ENCODE data around the gene KLK13. TPM values are rescaled to one million over a fixed set of nuclear protein-coding genes. Genes with fewer than 3 reads are reported as not detected.

Gene KLK13
- total and polyA plus RNA-seq, 4 donors = 0.36 TPM; not detected in 3

DNA sequence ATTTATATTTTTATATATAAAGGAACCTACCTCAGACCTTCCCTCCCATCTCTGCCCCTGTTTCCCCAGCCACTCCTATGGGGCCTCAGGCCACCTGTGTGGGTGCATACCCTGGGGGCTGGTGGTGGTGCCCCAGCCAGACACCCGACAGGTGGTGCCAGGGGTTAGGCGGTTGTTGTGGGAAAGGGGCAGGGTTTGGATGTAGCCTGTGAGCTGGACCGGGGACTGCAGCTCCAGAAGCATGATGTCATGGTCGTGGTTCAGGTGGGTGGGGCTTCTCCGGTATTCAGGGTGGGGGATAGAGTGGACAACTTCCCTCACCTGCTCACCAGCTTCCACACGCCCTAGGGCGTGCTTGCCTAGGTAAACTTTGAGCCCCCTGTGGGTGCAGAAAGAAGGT, 5.2 kb downstream of the KLK13 start:
- 71 to 74% methylated on average over 7 of the region's 7 CpGs for WGBS, 2 donors
- no peak for ATAC-seq (ENCODE audit: low FRiP score)
- intact Hi-C loops (cut with DNase I) = no loop called here
- DNase-seq = no peak
- H3K36me3 ChIP-seq (ENCODE audit: control insufficient read depth in 1 of 2, insufficient read depth in 2 of 2, low read length in 1 of 2) = no peaks in the 10 kb centered on the region
- no peaks in the 10 kb centered on the region for H3K27me3 ChIP-seq (ENCODE audit: control insufficient read depth in 1 of 2, insufficient read depth in 2 of 2, low read length in 1 of 2)
- H3K4me1 ChIP-seq (ENCODE audit: control insufficient read depth in 1 of 2, insufficient read depth in 2 of 2, low read length in 2 of 2) = no peaks in the 10 kb centered on the region
- H3K9me3 ChIP-seq (ENCODE audit: control insufficient read depth, low read length) = no peaks in the 10 kb centered on the region
- H3K27ac ChIP-seq (ENCODE audit: low read depth in 1 of 2, low read length in 2 of 2) = no peak overlapping the region
- no peak overlapping the region for H3K4me3 ChIP-seq (ENCODE audit: low read length in 2 of 2)

DNA sequence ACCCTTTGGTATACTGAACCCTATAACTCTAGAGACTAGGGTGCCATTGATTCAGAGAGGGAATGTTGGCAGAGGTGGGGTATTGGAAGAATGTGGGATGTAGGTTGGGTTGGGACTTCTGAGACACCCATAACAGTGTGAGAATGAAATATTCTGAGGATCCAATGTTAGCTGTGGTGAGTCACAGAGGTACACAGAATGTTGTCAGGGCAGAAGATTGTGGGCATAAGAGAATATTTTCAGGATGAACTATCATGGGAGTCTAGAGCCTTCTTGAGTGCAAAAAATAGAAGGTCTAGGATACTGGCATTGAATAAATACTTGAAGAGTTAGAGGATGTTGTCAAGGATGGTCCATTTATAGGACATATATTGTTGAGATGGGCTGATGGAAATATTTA, 9.0 kb downstream of the KLK13 start:
- no peaks in the 10 kb centered on the region for H3K36me3 ChIP-seq (ENCODE audit: control insufficient read depth in 1 of 2, insufficient read depth in 2 of 2, low read length in 1 of 2)
- H3K27ac ChIP-seq (ENCODE audit: low read depth in 1 of 2, low read length in 2 of 2) = no peak overlapping the region
- no peaks in the 10 kb centered on the region for H3K4me1 ChIP-seq (ENCODE audit: control insufficient read depth in 1 of 2, insufficient read depth in 2 of 2, low read length in 2 of 2)
- DNase-seq (no peak), ATAC-seq (ENCODE audit: low FRiP score) (no peak)
- H3K4me3 ChIP-seq (ENCODE audit: low read length in 2 of 2) = no peak overlapping the region
- no peaks in the 10 kb centered on the region for H3K27me3 ChIP-seq (ENCODE audit: control insufficient read depth in 1 of 2, insufficient read depth in 2 of 2, low read length in 1 of 2)
- no peaks in the 10 kb centered on the region for H3K9me3 ChIP-seq (ENCODE audit: control insufficient read depth, low read length)
- intact Hi-C loops (cut with DNase I) = no loop called here

DNA sequence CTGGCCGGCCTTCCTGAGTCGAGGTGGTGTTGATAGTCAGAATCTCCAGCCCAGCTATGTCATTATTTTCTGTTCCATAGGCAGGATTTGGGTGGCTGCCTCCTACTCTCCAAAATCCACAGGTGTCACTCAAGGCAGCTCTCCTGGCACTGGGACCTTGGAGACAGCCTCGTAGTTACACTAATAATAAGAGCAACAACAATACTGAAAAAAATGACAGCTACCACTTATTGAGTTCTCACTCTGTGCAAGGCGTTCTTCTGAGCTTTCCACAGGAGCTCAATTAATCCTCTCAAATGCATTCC, 17.9 kb downstream of the KLK13 start:
- WGBS, 2 donors = 2 to 3% methylated on average over 4 of the region's 4 CpGs
- intact Hi-C loops (cut with DNase I) = no loop called here

DNA sequence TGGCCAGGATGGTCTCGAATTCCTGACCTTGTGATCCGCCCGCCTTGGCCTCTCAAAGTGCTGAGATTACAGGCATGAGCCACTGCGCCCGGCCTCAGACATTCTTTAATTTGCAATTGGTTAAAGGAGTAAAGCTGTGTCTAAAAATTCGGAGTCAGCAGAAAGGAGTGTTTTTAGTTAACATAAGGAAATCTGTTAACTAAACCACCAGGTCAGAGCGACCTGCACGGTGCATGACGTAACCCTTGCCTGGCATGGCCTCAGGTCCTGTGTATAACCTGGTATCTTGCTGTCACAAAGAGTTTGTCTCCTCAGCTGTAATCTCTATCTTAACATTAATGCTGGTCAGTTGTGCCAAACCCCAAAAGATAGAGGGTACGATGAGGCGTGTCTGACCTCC, 20.6 kb downstream of the KLK13 start:
- H3K27ac ChIP-seq (ENCODE audit: low read depth in 1 of 2, low read length in 2 of 2) = no peak overlapping the region
- intact Hi-C loops (cut with DNase I) = no loop called here
- H3K4me3 ChIP-seq (ENCODE audit: low read length in 2 of 2) = no peak overlapping the region
- H3K9me3 ChIP-seq (ENCODE audit: control insufficient read depth, low read length) = no peaks in the 10 kb centered on the region
- H3K4me1 ChIP-seq (ENCODE audit: control insufficient read depth in 1 of 2, insufficient read depth in 2 of 2, low read length in 2 of 2) = no peaks in the 10 kb centered on the region
- H3K27me3 ChIP-seq (ENCODE audit: control insufficient read depth in 1 of 2, insufficient read depth in 2 of 2, low read length in 1 of 2) = no peaks in the 10 kb centered on the region
- H3K36me3 ChIP-seq (ENCODE audit: control insufficient read depth in 1 of 2, insufficient read depth in 2 of 2, low read length in 1 of 2) = no peaks in the 10 kb centered on the region
- 77 to 80% methylated on average over 11 of the region's 11 CpGs for WGBS, 2 donors
- no peak for DNase-seq
- no peak for ATAC-seq (ENCODE audit: low FRiP score)

More for the DNA sequence above, 17.9 kb downstream of the KLK13 start:
- no peaks in the 10 kb centered on the region for H3K27me3 ChIP-seq (ENCODE audit: control insufficient read depth in 1 of 2, insufficient read depth in 2 of 2, low read length in 1 of 2)
- H3K27ac ChIP-seq (ENCODE audit: low read depth in 1 of 2, low read length in 2 of 2) = no peak overlapping the region
- no peaks in the 10 kb centered on the region for H3K4me1 ChIP-seq (ENCODE audit: control insufficient read depth in 1 of 2, insufficient read depth in 2 of 2, low read length in 2 of 2)
- ATAC-seq (ENCODE audit: low FRiP score) = no peak
- H3K36me3 ChIP-seq (ENCODE audit: control insufficient read depth in 1 of 2, insufficient read depth in 2 of 2, low read length in 1 of 2) = no peaks in the 10 kb centered on the region
- no peak for DNase-seq
- no peaks in the 10 kb centered on the region for H3K9me3 ChIP-seq (ENCODE audit: control insufficient read depth, low read length)
- H3K4me3 ChIP-seq (ENCODE audit: low read length in 2 of 2) = no peak overlapping the region

DNA sequence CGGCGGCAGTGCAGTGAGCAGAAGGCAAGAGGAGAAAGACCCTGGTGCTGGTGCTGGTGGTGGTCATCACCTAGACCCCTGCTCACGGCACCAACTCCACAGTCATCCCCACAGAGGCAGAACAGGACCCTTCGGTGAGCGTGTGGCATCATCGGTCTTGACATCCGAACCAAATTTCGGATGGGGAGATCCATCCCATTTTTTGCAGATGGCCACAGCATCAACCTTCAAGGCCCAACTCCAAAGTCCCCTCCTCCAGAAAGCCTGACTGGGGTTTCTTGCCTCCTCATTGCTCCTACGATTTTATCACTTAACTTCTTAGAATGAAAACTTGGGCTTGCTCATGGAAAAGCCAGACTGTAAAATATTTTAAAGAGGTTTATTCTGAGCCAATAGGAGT, 21.4 kb downstream of the KLK13 start:
- no peak overlapping the region for H3K27ac ChIP-seq (ENCODE audit: low read depth in 1 of 2, low read length in 2 of 2)
- no peak overlapping the region for H3K4me3 ChIP-seq (ENCODE audit: low read length in 2 of 2)
- H3K9me3 ChIP-seq (ENCODE audit: control insufficient read depth, low read length) = no peaks in the 10 kb centered on the region
- no peak for ATAC-seq (ENCODE audit: low FRiP score)
- H3K4me1 ChIP-seq (ENCODE audit: control insufficient read depth in 1 of 2, insufficient read depth in 2 of 2, low read length in 2 of 2) = no peaks in the 10 kb centered on the region
- no peaks in the 10 kb centered on the region for H3K36me3 ChIP-seq (ENCODE audit: control insufficient read depth in 1 of 2, insufficient read depth in 2 of 2, low read length in 1 of 2)
- DNase-seq = no peak
- intact Hi-C loops (cut with DNase I) = no loop called here
- 76 to 78% methylated on average over 9 of the region's 9 CpGs for WGBS, 2 donors
- H3K27me3 ChIP-seq (ENCODE audit: control insufficient read depth in 1 of 2, insufficient read depth in 2 of 2, low read length in 1 of 2) = no peaks in the 10 kb centered on the region

DNA sequence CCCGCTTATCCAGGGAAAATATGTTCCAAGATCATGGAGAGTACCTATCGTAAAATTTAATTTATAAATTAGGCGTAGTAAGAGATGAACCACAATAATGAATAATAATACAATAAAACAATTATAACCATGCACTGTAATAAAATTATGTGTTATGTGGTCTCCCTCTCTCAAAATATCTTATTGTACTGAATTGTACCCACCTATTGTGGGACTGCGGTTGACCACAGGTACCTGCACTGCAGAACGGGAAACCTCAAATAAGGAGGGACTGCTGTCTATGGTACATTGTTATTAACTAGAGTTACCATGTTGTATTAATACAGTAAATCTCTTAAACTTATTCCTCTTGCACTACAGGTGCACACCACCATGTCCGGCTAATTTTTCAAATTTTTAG, 24.7 kb downstream of the KLK13 start:
- WGBS, 2 donors = 90 to 93% methylated on average over 6 of the region's 6 CpGs
- intact Hi-C loops (cut with DNase I) = no loop called here

DNA sequence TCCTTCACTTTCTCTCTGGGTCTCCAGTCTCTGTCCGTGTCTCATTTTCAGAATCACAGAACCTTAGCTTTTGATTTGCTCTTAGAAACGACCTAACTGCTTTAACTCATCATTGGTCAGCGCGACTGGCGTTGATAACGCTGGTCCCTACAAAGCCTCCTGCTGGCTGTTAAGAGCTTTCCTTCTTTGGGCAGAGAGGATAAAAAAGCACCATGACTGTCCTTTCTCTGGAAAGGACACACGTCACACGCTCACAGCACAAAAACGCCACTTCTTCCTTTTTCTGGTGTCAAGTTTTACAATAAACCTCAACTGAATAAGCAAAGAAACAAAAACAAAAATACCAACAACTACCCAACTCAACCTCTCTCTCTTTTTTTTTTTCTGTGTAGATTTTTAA, 28.4 kb downstream of the KLK13 start:
- H3K36me3 ChIP-seq (ENCODE audit: control insufficient read depth in 1 of 2, insufficient read depth in 2 of 2, low read length in 1 of 2) = no peaks in the 10 kb centered on the region
- no peaks in the 10 kb centered on the region for H3K9me3 ChIP-seq (ENCODE audit: control insufficient read depth, low read length)
- H3K27ac ChIP-seq (ENCODE audit: low read depth in 1 of 2, low read length in 2 of 2) = no peak overlapping the region
- no peak overlapping the region for H3K4me3 ChIP-seq (ENCODE audit: low read length in 2 of 2)
- intact Hi-C loops (cut with DNase I) = no loop called here
- H3K27me3 ChIP-seq (ENCODE audit: control insufficient read depth in 1 of 2, insufficient read depth in 2 of 2, low read length in 1 of 2) = no peaks in the 10 kb centered on the region
- DNase-seq = no peak
- no peaks in the 10 kb centered on the region for H3K4me1 ChIP-seq (ENCODE audit: control insufficient read depth in 1 of 2, insufficient read depth in 2 of 2, low read length in 2 of 2)
- no peak for ATAC-seq (ENCODE audit: low FRiP score)
- WGBS, 2 donors = 42 to 52% methylated on average over 9 of the region's 9 CpGs

More for the DNA sequence above, 24.7 kb downstream of the KLK13 start:
- ATAC-seq (ENCODE audit: low FRiP score) (no peak), DNase-seq (no peak)
- Histone ChIP-seq H3K9me3 (ENCODE audit: control insufficient read depth, low read length) (no peaks in the 10 kb centered on the region), H3K4me3 (ENCODE audit: low read length in 2 of 2) (no peak overlapping the region), H3K27ac (ENCODE audit: low read depth in 1 of 2, low read length in 2 of 2) (no peak overlapping the region), H3K36me3 (ENCODE audit: control insufficient read depth in 1 of 2, insufficient read depth in 2 of 2, low read length in 1 of 2) (no peaks in the 10 kb centered on the region), H3K4me1 (ENCODE audit: control insufficient read depth in 1 of 2, insufficient read depth in 2 of 2, low read length in 2 of 2) (no peaks in the 10 kb centered on the region), H3K27me3 (ENCODE audit: control insufficient read depth in 1 of 2, insufficient read depth in 2 of 2, low read length in 1 of 2) (no peaks in the 10 kb centered on the region)

DNA sequence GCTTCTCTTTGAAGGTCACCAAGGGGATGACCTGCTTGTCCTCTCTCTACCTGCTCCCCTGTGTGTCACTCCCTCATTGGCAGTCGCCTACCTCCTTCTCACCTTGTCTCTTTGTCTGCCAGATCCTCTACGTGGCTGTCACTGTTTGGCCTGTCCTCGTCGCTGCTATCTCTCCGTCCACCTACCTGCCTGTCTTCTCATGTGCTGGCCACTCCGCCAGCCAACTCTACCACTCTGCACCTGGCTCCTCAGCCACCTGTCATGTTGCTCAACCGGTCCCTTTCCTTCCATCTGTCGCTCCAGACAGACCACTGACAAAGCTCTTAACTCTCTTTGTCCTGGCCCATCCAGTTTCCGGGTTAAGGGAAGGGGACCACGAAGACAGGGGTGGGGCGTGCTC, 30.2 kb downstream of the KLK13 start, which contains the start of gene KLK12:
KLK12 (minus strand) TSS at position 299 of the 400 bp plus-strand sequence. CDS start 381 bp downstream, outside the sequence.
- Histone ChIP-seq H3K4me1 (ENCODE audit: control insufficient read depth in 1 of 2, insufficient read depth in 2 of 2, low read length in 2 of 2) (no peaks in the 10 kb centered on the region), H3K4me3 (ENCODE audit: low read length in 2 of 2) (no peak within 1 kb of the TSS), H3K27ac (ENCODE audit: low read depth in 1 of 2, low read length in 2 of 2) (no peak within 1 kb of the TSS), H3K36me3 (ENCODE audit: control insufficient read depth in 1 of 2, insufficient read depth in 2 of 2, low read length in 1 of 2) (no peaks in the 10 kb centered on the region), H3K27me3 (ENCODE audit: control insufficient read depth in 1 of 2, insufficient read depth in 2 of 2, low read length in 1 of 2) (no peaks in the 10 kb centered on the region), H3K9me3 (ENCODE audit: control insufficient read depth, low read length) (no peaks in the 10 kb centered on the region)
- no peak for ATAC-seq (ENCODE audit: low FRiP score)
- peak in 1 of 2 donors; percentile 37 for DNase-seq
- intact Hi-C loops (cut with DNase I) = no loop called here
- 52 to 56% methylated on average over 11 of the region's 11 CpGs for WGBS, 2 donors

DNA sequence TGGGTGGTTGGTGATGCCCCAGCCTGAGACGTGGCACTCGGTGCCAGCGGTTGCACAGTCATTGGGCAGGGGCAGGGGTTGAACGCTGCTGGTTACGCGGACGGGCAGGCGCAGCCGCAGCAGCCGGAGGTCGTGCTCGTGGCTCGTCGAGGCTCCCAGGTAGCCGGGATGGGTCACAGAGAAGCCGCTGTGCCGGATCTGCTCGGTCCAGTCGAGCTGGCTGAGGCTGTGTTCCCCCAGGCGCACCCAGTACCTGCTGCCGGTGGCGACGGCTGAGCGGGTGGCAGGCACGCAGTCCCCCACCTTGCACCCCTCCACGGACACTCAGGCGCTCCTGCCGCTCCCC, 33.0 kb downstream of the KLK13 start:
- no peaks in the 10 kb centered on the region for H3K4me1 ChIP-seq (ENCODE audit: control insufficient read depth in 1 of 2, insufficient read depth in 2 of 2, low read length in 2 of 2)
- DNase-seq (no peak), ATAC-seq (ENCODE audit: low FRiP score) (no peak)
- no peaks in the 10 kb centered on the region for H3K9me3 ChIP-seq (ENCODE audit: control insufficient read depth, low read length)
- H3K27ac ChIP-seq (ENCODE audit: low read depth in 1 of 2, low read length in 2 of 2) = no peak overlapping the region
- H3K4me3 ChIP-seq (ENCODE audit: low read length in 2 of 2) = no peak overlapping the region
- H3K27me3 ChIP-seq (ENCODE audit: control insufficient read depth in 1 of 2, insufficient read depth in 2 of 2, low read length in 1 of 2) = peaks cover 0 to 3% of the 10 kb centered on the region in 2 donors
- intact Hi-C loops (cut with DNase I) = no loop called here
- H3K36me3 ChIP-seq (ENCODE audit: control insufficient read depth in 1 of 2, insufficient read depth in 2 of 2, low read length in 1 of 2) = no peaks in the 10 kb centered on the region
- WGBS, 2 donors = 91 to 92% methylated on average over 28 of the region's 28 CpGs

Data from aorta (tissue), 5 donors.